BE2C (cell line): ENCODE results near the gene TTC38. TPM values are rescaled to one million over a fixed set of nuclear protein-coding genes. Genes with fewer than 3 reads are reported as not detected.

Source experiments
- DNase-seq: peaks from one replicate; pipeline ENCODE4 v3.0.0-alpha.2; 2020
- H3K27me3 ChIP-seq: fragments of 250-450 bp; sonication (Bioruptor Pico); 2 replicates; pipeline ENCODE4 v1.5.1; 2020; ENCODE audit warnings: mild to moderate bottlenecking
- H3K36me3 ChIP-seq: fragments of 250-450 bp; sonication (Bioruptor Pico); 2 replicates; pipeline ENCODE4 v1.5.1; 2020; ENCODE audit warnings: mild to moderate bottlenecking
- H3K4me1 ChIP-seq: fragments of 250-450 bp; sonication (Bioruptor Pico); 2 replicates; pipeline ENCODE4 v1.5.1; 2020
- H3K4me3 ChIP-seq: 2 replicates; pipeline ENCODE4 v1.5.1; 2011; ENCODE audit warnings: low read depth, low read length
- H3K9me3 ChIP-seq: fragments of 250-450 bp; sonication (Bioruptor Pico); 2 replicates; pipeline ENCODE4 v1.5.1; 2020
- polyA plus RNA-seq: library from polyadenylated mRNA; unstranded; fragments of >200 nt; gene quantifications from one replicate; pipeline ENCODE4 v1.2.1, GENCODE V29; 2012; ENCODE audit warnings: low read depth, missing spikeins; ENCODE audit not compliant: insufficient read length, insufficient read depth
- TF ChIP-seq, protein P1 (sequence below): IDR thresholded peaks from 2 replicates; pipeline ENCODE4 v1.5.1; 2012; ENCODE audit warnings: mild to moderate bottlenecking, low read depth, low read length

Gene TTC38
- polyA plus RNA-seq: 47.6 TPM

DNA sequence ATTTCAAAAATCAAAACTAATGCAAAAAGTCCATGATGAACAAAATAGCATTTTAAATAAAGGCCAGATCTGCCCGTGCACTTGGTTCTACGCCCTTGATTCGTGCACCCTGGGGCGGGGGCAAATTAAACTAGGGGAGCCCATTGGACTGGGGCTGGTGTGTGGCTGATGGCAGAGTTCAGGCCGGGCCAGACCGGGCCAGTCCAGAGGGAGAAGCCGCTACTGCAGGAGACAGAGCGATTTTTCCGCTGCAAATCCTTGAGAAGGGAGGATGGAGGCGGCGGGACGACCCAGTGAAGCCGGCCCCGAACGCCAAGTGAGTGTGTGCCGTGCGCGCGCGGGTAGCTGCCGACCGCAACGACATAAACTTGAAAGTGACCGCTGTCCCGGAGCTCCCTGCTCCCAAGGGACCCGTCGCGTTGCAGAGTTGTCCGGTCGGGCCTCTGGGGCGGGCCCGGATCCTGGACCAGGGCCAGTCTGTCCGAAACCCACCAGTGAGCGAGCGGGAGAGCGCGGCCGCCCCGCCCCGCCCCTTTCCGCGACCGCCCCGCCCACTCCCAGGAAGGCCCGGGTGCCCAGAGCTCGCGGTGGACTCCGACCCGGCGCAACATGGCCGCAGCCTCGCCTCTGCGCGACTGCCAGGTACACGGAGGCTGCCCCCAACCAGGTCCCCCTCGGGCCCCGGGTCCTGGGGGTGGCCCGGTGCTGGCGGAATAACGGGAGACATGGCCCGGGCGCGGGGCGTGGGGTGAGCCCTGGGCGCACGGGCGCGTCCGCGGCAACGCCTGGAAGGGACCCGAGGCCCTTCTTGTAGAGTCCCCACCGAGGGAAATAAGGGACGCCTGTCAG lies at the start of gene TTC38:
TSS of gene TTC38 (plus strand) at position 578 of the 849 bp plus-strand sequence. CDS start at position 610, 32 bp downstream.
- TF ChIP-seq, protein P1, sequence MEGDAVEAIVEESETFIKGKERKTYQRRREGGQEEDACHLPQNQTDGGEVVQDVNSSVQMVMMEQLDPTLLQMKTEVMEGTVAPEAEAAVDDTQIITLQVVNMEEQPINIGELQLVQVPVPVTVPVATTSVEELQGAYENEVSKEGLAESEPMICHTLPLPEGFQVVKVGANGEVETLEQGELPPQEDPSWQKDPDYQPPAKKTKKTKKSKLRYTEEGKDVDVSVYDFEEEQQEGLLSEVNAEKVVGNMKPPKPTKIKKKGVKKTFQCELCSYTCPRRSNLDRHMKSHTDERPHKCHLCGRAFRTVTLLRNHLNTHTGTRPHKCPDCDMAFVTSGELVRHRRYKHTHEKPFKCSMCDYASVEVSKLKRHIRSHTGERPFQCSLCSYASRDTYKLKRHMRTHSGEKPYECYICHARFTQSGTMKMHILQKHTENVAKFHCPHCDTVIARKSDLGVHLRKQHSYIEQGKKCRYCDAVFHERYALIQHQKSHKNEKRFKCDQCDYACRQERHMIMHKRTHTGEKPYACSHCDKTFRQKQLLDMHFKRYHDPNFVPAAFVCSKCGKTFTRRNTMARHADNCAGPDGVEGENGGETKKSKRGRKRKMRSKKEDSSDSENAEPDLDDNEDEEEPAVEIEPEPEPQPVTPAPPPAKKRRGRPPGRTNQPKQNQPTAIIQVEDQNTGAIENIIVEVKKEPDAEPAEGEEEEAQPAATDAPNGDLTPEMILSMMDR: no peak
- H3K9me3 ChIP-seq: no peaks in the 10 kb centered on the region
- H3K4me1 ChIP-seq: no peaks in the 10 kb centered on the region
- no peaks in the 10 kb centered on the region for H3K27me3 ChIP-seq
- DNase-seq: peak; percentile 92
- H3K36me3 ChIP-seq: peaks cover 8% of the 10 kb centered on the region; the same call in 1 of the 2 replicates
- H3K4me3 ChIP-seq: peak within 1 kb of the TSS; percentile 79

DNA sequence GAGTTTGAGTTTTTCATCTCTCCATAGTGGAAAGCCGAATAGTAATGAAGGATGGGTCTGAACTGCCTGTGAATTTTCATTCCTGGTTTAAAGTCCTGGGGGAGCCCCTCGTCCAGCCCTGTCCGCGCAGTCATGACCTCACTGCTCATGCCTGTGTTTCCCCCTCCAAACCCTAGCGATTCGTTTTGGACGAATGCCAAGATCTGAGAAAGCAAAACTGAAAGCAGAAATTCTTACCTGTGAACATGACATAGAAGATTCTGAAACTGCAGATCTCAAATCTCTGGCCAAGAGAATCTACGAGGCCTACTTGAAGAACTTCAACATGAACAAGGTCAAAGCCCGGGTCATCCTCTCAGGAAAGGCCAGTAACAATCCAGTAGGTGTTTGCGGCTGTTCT lies 48.2 kb upstream of the TTC38 start:
- Histone ChIP-seq H3K4me1 (no peaks in the 10 kb centered on the region), H3K36me3 (peaks cover 4% of the 10 kb centered on the region), H3K9me3 (no peaks in the 10 kb centered on the region), H3K4me3 (no peak overlapping the region), H3K27me3 (no peaks in the 10 kb centered on the region)
- TF ChIP-seq, protein P1: no peak
- DNase-seq: no peak

DNA sequence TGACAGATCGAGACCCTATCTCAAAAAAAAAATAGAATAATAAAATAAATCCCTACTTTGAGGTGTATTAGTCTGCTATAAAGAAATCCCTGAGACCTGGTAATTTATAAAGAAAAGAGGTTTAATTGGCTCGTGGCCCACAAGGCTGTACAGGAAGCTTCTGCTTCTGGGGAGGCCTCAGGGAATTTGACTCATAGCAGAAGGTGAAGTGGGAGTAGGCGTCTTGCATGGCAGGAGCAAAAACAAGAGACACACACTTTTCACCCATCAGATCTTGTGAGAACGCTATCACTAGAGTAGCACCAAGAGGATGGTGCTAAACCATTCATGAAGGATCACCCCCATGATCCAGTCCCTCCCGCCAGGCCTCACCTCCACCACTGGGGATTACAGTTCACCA lies 46.9 kb upstream of the TTC38 start:
- peaks cover 4% of the 10 kb centered on the region for H3K36me3 ChIP-seq

DNA sequence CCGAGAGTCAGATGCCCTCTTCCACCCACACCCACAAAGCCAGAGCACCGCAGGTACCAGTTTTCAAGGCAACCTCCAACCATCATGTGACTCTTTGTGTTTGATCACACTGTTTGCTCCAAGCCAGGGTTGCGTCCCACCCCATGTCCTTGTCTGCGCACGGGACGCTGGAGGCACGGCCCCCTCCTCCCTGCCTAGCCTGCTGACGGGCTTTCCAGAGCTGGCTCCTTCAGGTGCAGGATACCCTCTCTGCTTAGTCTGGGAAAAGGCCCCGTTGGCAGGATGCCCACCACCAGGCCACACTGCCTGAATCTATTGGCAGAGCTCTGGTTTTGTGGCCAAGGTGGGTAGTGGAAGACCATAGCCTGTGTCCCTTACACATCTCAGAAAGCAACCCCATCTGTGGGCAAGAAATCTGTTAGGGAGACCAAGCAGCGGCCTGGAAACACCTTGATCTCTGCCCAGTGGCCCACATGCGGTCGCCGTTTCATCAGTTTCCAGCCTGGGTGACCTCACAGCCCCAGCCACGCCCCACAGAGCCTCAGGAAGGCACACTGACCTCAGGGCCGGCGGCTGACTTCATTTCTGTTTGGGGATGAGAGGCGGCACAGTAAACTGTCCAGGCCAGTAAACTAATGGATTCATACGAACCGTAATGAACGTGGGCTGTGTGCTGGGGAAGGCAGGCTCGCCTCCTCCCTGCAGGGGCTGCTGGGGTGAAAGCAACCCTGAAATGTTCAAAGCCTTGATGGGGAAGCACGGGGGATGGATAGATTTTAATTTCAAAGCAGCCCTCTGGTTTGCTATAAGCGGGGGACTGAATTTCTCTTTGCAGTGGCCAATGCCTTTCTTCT lies 43.5 kb upstream of the TTC38 start:
- TF ChIP-seq, protein P1: no peak
- Histone ChIP-seq H3K36me3 (no peaks in the 10 kb centered on the region; the same call in none of the 2 replicates), H3K4me3 (no peak overlapping the region), H3K9me3 (no peaks in the 10 kb centered on the region), H3K27me3 (no peaks in the 10 kb centered on the region), H3K4me1 (no peaks in the 10 kb centered on the region)
- DNase-seq: no peak

More for the DNA sequence above, 46.9 kb upstream of the TTC38 start:
- no peak for DNase-seq
- no peaks in the 10 kb centered on the region for H3K27me3 ChIP-seq
- no peak overlapping the region for H3K4me3 ChIP-seq
- TF ChIP-seq, protein P1: no peak
- no peaks in the 10 kb centered on the region for H3K9me3 ChIP-seq
- no peaks in the 10 kb centered on the region for H3K4me1 ChIP-seq

DNA sequence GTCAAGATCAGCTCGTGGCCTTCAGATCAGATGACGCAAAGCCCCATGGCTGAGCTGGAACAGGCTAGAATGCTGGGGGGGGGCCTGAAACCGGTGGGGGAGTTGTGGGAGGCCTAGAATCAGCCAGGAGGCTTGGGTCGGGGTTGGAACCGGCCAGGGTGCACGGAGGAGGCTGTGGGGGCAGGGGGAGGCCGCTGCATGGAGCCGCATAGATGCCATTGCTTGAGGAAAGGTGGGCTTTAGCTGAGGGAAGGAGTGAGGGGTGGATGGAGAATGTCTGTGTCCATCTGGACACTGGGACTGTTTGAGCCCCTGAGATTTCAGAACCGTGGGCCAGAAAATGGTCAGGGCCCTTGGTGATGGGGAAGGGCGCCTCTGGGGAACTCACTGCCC lies 42.9 kb upstream of the TTC38 start:
- no peaks in the 10 kb centered on the region; the same call in none of the 2 replicates for H3K36me3 ChIP-seq
- H3K4me3 ChIP-seq: no peak overlapping the region
- TF ChIP-seq, protein P1: no peak
- H3K9me3 ChIP-seq: no peaks in the 10 kb centered on the region
- 0 out of 2 replicates have a peak, but pooled peaks cover 2% of the 10 kb centered on the region for H3K4me1 ChIP-seq
- no peaks in the 10 kb centered on the region for H3K27me3 ChIP-seq
- no peak for DNase-seq
